Epithelial cell of esophagus (primary cell): ENCODE results near the gene ZNF646.

Experiments
- DNase-seq: peaks from one replicate; pipeline ENCODE4 v3.0.0; 2010; ENCODE audit warnings: low read depth
- H3K4me3 ChIP-seq: 2 replicates; pipeline ENCODE4 v1.5.1; 2011; ENCODE audit warnings: mild to moderate bottlenecking, low read length, control low read depth
- CTCF ChIP-seq: IDR thresholded peaks from 2 replicates; pipeline ENCODE4 v1.5.1; 2011; ENCODE audit warnings: low read depth, mild to moderate bottlenecking, low read length, control low read depth, inconsistent platforms; ENCODE audit not compliant: insufficient read depth; ENCODE audit errors: missing control alignments

The ZNF646 gene

GRCh38 chr16:31132303-31132979 is 58.2 kb downstream of the ZNF646 start:
- DNase-seq, result no peak
- no peak for TF ChIP-seq CTCF
- no peak overlapping the region for H3K4me3 ChIP-seq

- H3K4me3 ChIP-seq, result peak overlapping the region; percentile 83
- DNase-seq, result no peak
- TF ChIP-seq CTCF, result no peak
Observed at GRCh38 chr16:31133046-31133501, 58.9 kb downstream of the ZNF646 start.
